Neuronal stem cell (in vitro differentiated cells): ENCODE results near the gene CYREN.

ENCODE experiments used
- DNase-seq: peaks from one replicate; pipeline ENCODE4 v3.0.0-alpha.2; 2013; ENCODE audit warnings: low spot score
- H2AFZ ChIP-seq: one replicate; pipeline ENCODE4 v1.6.1; 2013; ENCODE audit warnings: mild to moderate bottlenecking, low read length, inconsistent platforms
- H2AK5ac ChIP-seq: 2 replicates; pipeline ENCODE4 v1.6.1; 2013; ENCODE audit warnings: low read depth, mild to moderate bottlenecking, inconsistent platforms, low read length, moderate library complexity, mixed read lengths
- H2BK120ac ChIP-seq: 2 replicates; pipeline ENCODE4 v1.6.1; 2013; ENCODE audit warnings: low read depth, mild to moderate bottlenecking, inconsistent platforms, low read length, moderate library complexity, mixed read lengths
- H2BK12ac ChIP-seq: one replicate; pipeline ENCODE4 v1.6.1; 2013; ENCODE audit warnings: low read length, inconsistent platforms
- H2BK15ac ChIP-seq: 2 replicates; pipeline ENCODE4 v1.6.1; 2013; ENCODE audit warnings: mild to moderate bottlenecking, low read length, inconsistent platforms, mixed read lengths
- H2BK5ac ChIP-seq: one replicate; pipeline ENCODE4 v1.6.1; 2013; ENCODE audit warnings: inconsistent platforms, mild to moderate bottlenecking, low read length, moderate library complexity
- H3K14ac ChIP-seq: one replicate; pipeline ENCODE4 v1.6.1; 2013; ENCODE audit warnings: low read length, inconsistent platforms
- H3K18ac ChIP-seq: 2 replicates; pipeline ENCODE4 v1.6.1; 2013; ENCODE audit warnings: low read length, inconsistent platforms
- H3K23ac ChIP-seq: 2 replicates; pipeline ENCODE4 v1.6.1; 2013; ENCODE audit warnings: low read depth, mild to moderate bottlenecking, mixed read lengths, low read length, inconsistent platforms; ENCODE audit not compliant: poor library complexity
- H3K27ac ChIP-seq: replicated peaks from 3 replicates; pipeline ENCODE4 v1.5.1; 2013; ENCODE audit warnings: low read length, inconsistent platforms
- H3K27me3 ChIP-seq, 3 experiments: 2 replicates each; pipeline ENCODE4 v1.6.1; 2013; ENCODE audit warnings: low read length in 3 of 3, mild to moderate bottlenecking in 2 of 3, inconsistent platforms in 1 of 3, low read depth in 1 of 3, mixed read lengths in 1 of 3, moderate library complexity in 1 of 3; ENCODE audit not compliant: control insufficient read depth in 3 of 3, insufficient read depth in 3 of 3
- H3K36me3 ChIP-seq, 2 donors: replicated peaks in 1 of 2; 2 replicates each; pipeline ENCODE4 v1.6.1; 2013; ENCODE audit warnings: low read length in 2 of 2; ENCODE audit not compliant: control insufficient read depth in 2 of 2, insufficient read depth in 2 of 2
- H3K4ac ChIP-seq: 2 replicates; pipeline ENCODE4 v1.6.1; 2013; ENCODE audit warnings: inconsistent platforms, mild to moderate bottlenecking, low read length, moderate library complexity
- H3K4me1 ChIP-seq, 2 donors: 1 replicate in 1 of 2; 2 replicates in 1 of 2; pipeline ENCODE4 v1.6.1; 2013; ENCODE audit warnings: low read length in 2 of 2, low read depth in 1 of 2; ENCODE audit not compliant: control insufficient read depth in 2 of 2, insufficient read depth in 1 of 2
- H3K4me2 ChIP-seq: one replicate; pipeline ENCODE4 v1.6.1; 2013; ENCODE audit warnings: mild to moderate bottlenecking, low read length, inconsistent platforms; ENCODE audit not compliant: insufficient read depth, poor library complexity, severe bottlenecking
- H3K4me3 ChIP-seq, 2 donors: 2 replicates each; pipeline ENCODE4 v1.5.1; 2013; ENCODE audit warnings: low read length in 2 of 2, mild to moderate bottlenecking in 2 of 2, inconsistent platforms in 1 of 2, moderate library complexity in 1 of 2
- H3K79me1 ChIP-seq: one replicate; pipeline ENCODE4 v1.6.1; 2013; ENCODE audit warnings: low read depth, mild to moderate bottlenecking, inconsistent platforms, low read length, moderate library complexity
- H3K9ac ChIP-seq: one replicate; pipeline ENCODE4 v1.6.1; 2013; ENCODE audit warnings: mild to moderate bottlenecking, low read depth, low read length, inconsistent platforms; ENCODE audit not compliant: poor library complexity
- H3K9me3 ChIP-seq, 2 donors: replicated peaks in 1 of 2; 2 replicates each; pipeline versions ENCODE3 to v1.6.1; 2013; ENCODE audit warnings: low read length in 2 of 2, mild to moderate bottlenecking in 2 of 2, inconsistent platforms in 1 of 2, low read depth in 1 of 2, mixed read lengths in 1 of 2, moderate library complexity in 1 of 2; ENCODE audit not compliant: control insufficient read depth in 2 of 2, insufficient read depth in 1 of 2
- H4K8ac ChIP-seq: one replicate; pipeline ENCODE4 v1.6.1; 2013; ENCODE audit warnings: low read depth, mild to moderate bottlenecking, inconsistent platforms, low read length, moderate library complexity
- H4K91ac ChIP-seq: one replicate; pipeline ENCODE4 v1.6.1; 2013; ENCODE audit warnings: low read length, low read depth, mild to moderate bottlenecking, inconsistent platforms; ENCODE audit not compliant: poor library complexity
- whole genome bisulfite sequencing, 2 donors: extraction: QIAGEN DNeasy Blood & Tissue Kit; methylation state at CpG; one replicate each; pipeline ENCODE4 v1.1.7; 2013; ENCODE audit warnings: missing lambda C conversion rate in 2 of 2, mixed read lengths in 1 of 2; ENCODE audit not compliant: insufficient read length in 2 of 2, insufficient replicate concordance in 1 of 2; ENCODE audit errors: extremely low coverage in 2 of 2; 5-methylcytosine and 5-hydroxymethylcytosine counted together

CYREN gene

DNA sequence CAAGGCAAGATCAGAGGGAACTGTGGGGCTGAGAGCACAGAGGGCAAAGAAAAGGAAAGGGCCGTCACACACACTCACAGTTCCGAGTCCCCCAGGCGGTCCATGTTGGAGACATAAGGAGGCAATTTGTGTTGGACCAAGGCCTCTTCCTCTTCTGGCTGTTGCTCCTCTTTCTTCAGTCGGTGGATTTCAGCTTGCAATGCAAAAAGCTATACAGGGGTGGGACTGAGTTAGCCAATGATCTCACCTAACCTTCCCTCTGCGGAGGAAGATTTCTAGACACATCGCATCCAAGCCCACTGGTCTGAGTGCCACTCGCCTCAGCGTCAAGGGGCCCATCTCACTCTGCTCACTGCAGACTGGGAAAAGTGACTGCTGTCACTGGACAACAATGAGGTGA lies 35.3 kb upstream of the CYREN start:
- no CpG with 5 or more reads among the region's 8 CpGs for WGBS, 2 donors
- no peak overlapping the region for H3K18ac ChIP-seq
- no peak overlapping the region for H4K91ac ChIP-seq

DNA sequence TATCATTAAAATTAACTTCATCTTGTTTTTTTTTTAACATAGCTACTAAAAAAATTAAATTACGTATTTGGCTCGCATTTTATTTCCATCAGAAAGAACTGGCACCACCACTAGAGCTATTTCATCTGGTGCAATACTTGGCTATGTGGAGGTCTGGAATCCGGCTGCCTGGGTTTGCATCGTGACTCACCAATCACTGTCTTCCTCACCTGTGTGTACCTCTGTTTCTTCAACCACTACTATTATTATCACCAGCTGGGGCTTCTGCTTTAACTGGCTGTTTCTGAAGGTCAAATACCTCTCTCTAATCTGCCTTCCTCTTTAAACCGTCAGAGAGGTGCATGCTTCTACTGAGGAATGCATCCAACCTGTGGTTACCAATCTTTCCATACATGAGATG lies 34.4 kb upstream of the CYREN start:
- Histone ChIP-seq H3K4ac (no peak overlapping the region), H3K9me3 (no peaks in the 10 kb centered on the region), H4K91ac (no peak overlapping the region), H3K18ac (no peak overlapping the region), H3K4me1 (no peaks in the 10 kb centered on the region), H3K4me2 (no peak overlapping the region), H3K9ac (no peak overlapping the region), H2BK15ac (no peak overlapping the region), H2BK12ac (no peak overlapping the region), H3K4me3 (no peak overlapping the region), H3K14ac (no peak overlapping the region), H2BK5ac (no peak overlapping the region), H4K8ac (no peak overlapping the region), H3K27me3 (no peaks in the 10 kb centered on the region), H3K23ac (no peak overlapping the region), H2AFZ (no peak overlapping the region), H2BK120ac (no peak overlapping the region), H3K79me1 (no peaks in the 10 kb centered on the region), H2AK5ac (no peak overlapping the region), H3K27ac (no peak overlapping the region), H3K36me3 (peaks cover 0 to 46% of the 10 kb centered on the region in 2 donors)
- no peak for DNase-seq
- whole genome bisulfite sequencing, 2 donors, result no CpG with 5 or more reads among the region's 5 CpGs

More for the DNA sequence above, 35.3 kb upstream of the CYREN start:
- H3K36me3 ChIP-seq, result peaks cover 0 to 39% of the 10 kb centered on the region in 2 donors
- no peak overlapping the region for H3K4ac ChIP-seq
- H3K9ac ChIP-seq, result no peak overlapping the region
- H2BK5ac ChIP-seq, result no peak overlapping the region
- H3K4me3 ChIP-seq, result no peak overlapping the region
- no peak overlapping the region for H3K23ac ChIP-seq
- H3K27ac ChIP-seq, result no peak overlapping the region
- no peaks in the 10 kb centered on the region for H3K79me1 ChIP-seq
- H3K4me2 ChIP-seq, result no peak overlapping the region
- H3K27me3 ChIP-seq, result peaks cover 0 to 7% (median 0%) of the 10 kb centered on the region in 3 experiments
- no peak overlapping the region for H2AK5ac ChIP-seq
- no peak overlapping the region for H2AFZ ChIP-seq
- H3K9me3 ChIP-seq, result no peaks in the 10 kb centered on the region
- H3K4me1 ChIP-seq, result peaks cover 0 to 4% of the 10 kb centered on the region in 2 donors
- no peak overlapping the region for H3K14ac ChIP-seq
- H2BK120ac ChIP-seq, result no peak overlapping the region
- H2BK12ac ChIP-seq, result no peak overlapping the region
- H2BK15ac ChIP-seq, result no peak overlapping the region
- no peak overlapping the region for H4K8ac ChIP-seq
- no peak for DNase-seq

DNA sequence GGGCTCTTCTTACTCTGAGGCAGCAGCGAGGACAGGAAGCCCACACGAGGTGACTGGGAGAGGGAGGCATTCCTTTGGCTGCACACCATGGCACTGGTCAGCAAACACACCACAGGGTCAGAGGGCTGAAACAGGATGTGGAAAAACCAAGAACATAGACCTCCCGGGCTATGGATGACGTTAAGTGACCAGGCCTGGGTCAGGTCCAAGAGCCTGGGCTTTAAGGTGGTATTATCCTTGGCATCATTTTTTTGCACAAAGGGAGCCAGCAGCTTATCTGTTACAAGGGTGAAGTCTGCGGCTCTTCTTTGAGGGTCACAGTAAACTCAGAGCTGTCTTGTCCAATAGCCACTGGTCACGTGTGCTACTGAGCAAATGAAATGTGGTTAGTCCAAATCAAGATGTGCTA lies 33.8 kb upstream of the CYREN start:
- no CpG with 5 or more reads among the region's 6 CpGs for WGBS, 2 donors
- Histone ChIP-seq H2BK15ac (no peak overlapping the region), H3K27me3 (no peaks in the 10 kb centered on the region), H3K18ac (no peak overlapping the region), H4K8ac (no peak overlapping the region), H2AK5ac (no peak overlapping the region), H3K79me1 (no peaks in the 10 kb centered on the region), H3K9ac (no peak overlapping the region), H3K4me3 (no peak overlapping the region), H3K14ac (no peak overlapping the region), H2BK120ac (no peak overlapping the region), H3K36me3 (peaks cover 0 to 46% of the 10 kb centered on the region in 2 donors), H3K9me3 (no peaks in the 10 kb centered on the region), H3K4ac (no peak overlapping the region), H3K27ac (no peak overlapping the region), H3K4me2 (no peak overlapping the region), H3K4me1 (peaks cover 0 to 5% of the 10 kb centered on the region in 2 donors), H4K91ac (no peak overlapping the region), H2BK5ac (no peak overlapping the region), H3K23ac (no peak overlapping the region), H2AFZ (no peak overlapping the region), H2BK12ac (no peak overlapping the region)
- DNase-seq, result no peak

DNA sequence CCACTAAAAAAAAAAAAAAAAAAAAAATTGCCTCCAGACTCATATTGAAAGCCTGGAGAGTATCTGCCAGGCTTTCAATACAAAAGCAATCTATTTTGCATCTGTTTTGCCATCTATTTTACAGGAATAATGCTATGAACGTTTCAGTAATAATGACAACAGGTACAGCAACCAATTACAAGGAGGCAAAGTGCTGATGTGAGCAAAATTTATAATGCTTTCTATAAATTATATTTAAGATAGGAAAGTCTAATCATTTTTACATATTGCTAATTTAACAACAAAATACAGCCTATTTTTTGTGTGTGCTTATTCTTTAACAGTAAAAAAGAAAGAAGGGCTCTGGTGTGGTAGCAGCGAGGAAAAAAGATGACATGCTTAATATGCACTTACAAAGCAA lies 30.8 kb upstream of the CYREN start:
- Histone ChIP-seq H3K36me3 (peaks cover 1 to 67% of the 10 kb centered on the region in 2 donors), H3K4me2 (no peak overlapping the region), H2AFZ (no peak overlapping the region), H3K4me3 (no peak overlapping the region), H3K18ac (no peak overlapping the region), H3K4me1 (peaks cover 0 to 6% of the 10 kb centered on the region in 2 donors), H3K23ac (no peak overlapping the region), H3K27me3 (no peaks in the 10 kb centered on the region), H3K4ac (no peak overlapping the region), H2BK5ac (no peak overlapping the region), H3K9me3 (no peaks in the 10 kb centered on the region), H3K9ac (no peak overlapping the region), H2AK5ac (no peak overlapping the region), H4K8ac (no peak overlapping the region), H3K27ac (no peak overlapping the region), H2BK15ac (no peak overlapping the region), H4K91ac (no peak overlapping the region), H3K79me1 (no peaks in the 10 kb centered on the region), H2BK120ac (no peak overlapping the region), H2BK12ac (no peak overlapping the region), H3K14ac (no peak overlapping the region)
- DNase-seq, result no peak
- no CpG with 5 or more reads among the region's 2 CpGs for WGBS, 2 donors
